MCF 10A (cell line): ENCODE results near the gene CDK2AP2. TPM values are rescaled to one million over a fixed set of nuclear protein-coding genes. Genes with fewer than 3 reads are reported as not detected.

Experiments
- BruUV-seq: library from RNA; stranded (reverse); fragments of 400-500 nt; replicated peaks from 2 replicates; lab custom pipeline; 2021; lab: Mats Ljungman, UMichigan
- CTCF ChIA-PET: fragments of 300-600 bp; sonication (Branson Sonifier 250); formaldehyde crosslinking; extraction: SDS; loops from one replicate; lab custom pipeline; 2021; ENCODE audit warnings: antibody characterized with exemption, inconsistent platforms; lab: Yijun Ruan, JAX
- POLR2A ChIA-PET: fragments of 300-600, 350-650 bp; sonication (Branson Sonifier 250); formaldehyde crosslinking; extraction: SDS; loops from one replicate; lab custom pipeline; 2020; ENCODE audit warnings: antibody characterized with exemption, inconsistent platforms; lab: Yijun Ruan, JAX
- DNase-seq: peaks from one replicate; pipeline ENCODE4 v3.0.0-alpha.2; 2018; ENCODE audit not compliant: unreplicated experiment
- H3K27ac Mint-ChIP-seq: one replicate; pipeline ENCODE4 v1.8.0; 2022; ENCODE audit warnings: mild to moderate bottlenecking, low read depth, mixed read lengths; ENCODE audit not compliant: unreplicated experiment
- H3K27me3 Mint-ChIP-seq: one replicate; pipeline ENCODE4 v1.8.0; 2022; ENCODE audit warnings: mixed read lengths; ENCODE audit not compliant: insufficient read depth, unreplicated experiment
- H3K36me3 Mint-ChIP-seq: one replicate; pipeline ENCODE4 v1.8.0; 2022; ENCODE audit warnings: mild to moderate bottlenecking, moderate library complexity, mixed read lengths; ENCODE audit not compliant: insufficient read depth, unreplicated experiment
- H3K4me1 Mint-ChIP-seq: one replicate; pipeline ENCODE4 v1.8.0; 2022; ENCODE audit warnings: mixed read lengths; ENCODE audit not compliant: insufficient read depth, unreplicated experiment
- H3K4me3 Mint-ChIP-seq: one replicate; pipeline ENCODE4 v1.8.0; 2022; ENCODE audit warnings: mild to moderate bottlenecking, moderate library complexity, mixed read lengths; ENCODE audit not compliant: unreplicated experiment
- H3K9me3 Mint-ChIP-seq: one replicate; pipeline ENCODE4 v1.8.0; 2022; ENCODE audit warnings: mixed read lengths; ENCODE audit not compliant: unreplicated experiment
- intact Hi-C: fragments of 100-400 bp; cut with micrococcal nuclease; formaldehyde crosslinking; loops from 2 replicates; pipeline ENCODE4 v1.14.1; 2022
- total RNA-seq: library from RNA; stranded (reverse); gene quantifications from 2 replicates; pipeline ENCODE4 v1.2.3, GENCODE V29; 2022
- TF ChIP-seq, protein P1 (sequence below): fragments of 200-600 bp; IDR thresholded peaks from one replicate; pipeline ENCODE4 v1.8.0; 2022; ENCODE audit warnings: antibody characterized with exemption, mild to moderate bottlenecking; ENCODE audit not compliant: unreplicated experiment

Gene CDK2AP2
- total RNA-seq, 1 experiment from 2014 or later, result 93.7 TPM

- no peak for DNase-seq
- H3K4me1 Mint-ChIP-seq, result peaks cover 20% of the 10 kb centered on the region
- TF ChIP-seq, protein P1, sequence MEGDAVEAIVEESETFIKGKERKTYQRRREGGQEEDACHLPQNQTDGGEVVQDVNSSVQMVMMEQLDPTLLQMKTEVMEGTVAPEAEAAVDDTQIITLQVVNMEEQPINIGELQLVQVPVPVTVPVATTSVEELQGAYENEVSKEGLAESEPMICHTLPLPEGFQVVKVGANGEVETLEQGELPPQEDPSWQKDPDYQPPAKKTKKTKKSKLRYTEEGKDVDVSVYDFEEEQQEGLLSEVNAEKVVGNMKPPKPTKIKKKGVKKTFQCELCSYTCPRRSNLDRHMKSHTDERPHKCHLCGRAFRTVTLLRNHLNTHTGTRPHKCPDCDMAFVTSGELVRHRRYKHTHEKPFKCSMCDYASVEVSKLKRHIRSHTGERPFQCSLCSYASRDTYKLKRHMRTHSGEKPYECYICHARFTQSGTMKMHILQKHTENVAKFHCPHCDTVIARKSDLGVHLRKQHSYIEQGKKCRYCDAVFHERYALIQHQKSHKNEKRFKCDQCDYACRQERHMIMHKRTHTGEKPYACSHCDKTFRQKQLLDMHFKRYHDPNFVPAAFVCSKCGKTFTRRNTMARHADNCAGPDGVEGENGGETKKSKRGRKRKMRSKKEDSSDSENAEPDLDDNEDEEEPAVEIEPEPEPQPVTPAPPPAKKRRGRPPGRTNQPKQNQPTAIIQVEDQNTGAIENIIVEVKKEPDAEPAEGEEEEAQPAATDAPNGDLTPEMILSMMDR, result no peak
- peak overlapping the region; percentile 87 for H3K27ac Mint-ChIP-seq
- ChIA-PET POLR2A (interaction anchor here (0.6 to 2.3 kb wide), 5 partner anchors 38 to 114 kb away, joined by 3 to 22 read pairs (median 6); partner anchors contain the start of genes GSTP1, PPP1CA and TMEM134), CTCF (interaction anchor here (0.5 to 1.0 kb wide), 8 partner anchors 20 to 161 kb away, joined by 3 to 8 read pairs (median 3); partner anchors contain the start of gene PPP1CA)
- H3K27me3 Mint-ChIP-seq, result no peaks in the 10 kb centered on the region
- H3K36me3 Mint-ChIP-seq, result peaks cover 12% of the 10 kb centered on the region
- intact Hi-C loops, result loop anchor here (1.0 to 5.0 kb wide), 7 partner anchors 23 to 153 kb away; partner anchors contain the start of genes AIP, CORO1B, GSTP1 and POLD4
- no TSS peak for BruUV-seq
- no peaks in the 10 kb centered on the region for H3K9me3 Mint-ChIP-seq
- peak overlapping the region; percentile 92 for H3K4me3 Mint-ChIP-seq
These were observed 1.4 kb downstream of the CDK2AP2 start for GRCh38 chr11:67506426-67507051.

- TF ChIP-seq, protein P1, result peak; percentile 89
- BruUV-seq, result no TSS peak
- intact Hi-C loops, result loop anchor here (1.0 to 5.0 kb wide), 7 partner anchors 22 to 152 kb away; partner anchors contain the start of genes AIP, CORO1B, GSTP1 and POLD4
- Mint-ChIP-seq H3K27me3 (no peaks in the 10 kb centered on the region), H3K9me3 (no peaks in the 10 kb centered on the region), H3K27ac (peak overlapping the region; percentile 87), H3K36me3 (peaks cover 20% of the 10 kb centered on the region), H3K4me3 (peak overlapping the region; percentile 92), H3K4me1 (peaks cover 27% of the 10 kb centered on the region)
- ChIA-PET POLR2A (interaction anchor here (0.6 to 2.3 kb wide), 12 partner anchors 15 to 114 kb away, joined by 3 to 22 read pairs (median 4); partner anchors contain the start of genes AIP, CORO1B, GSTP1 and PPP1CA), CTCF (interaction anchor here (0.5 to 1.0 kb wide), 11 partner anchors 36 to 246 kb away, joined by 3 to 8 read pairs (median 3); partner anchors contain the start of genes PPP1CA and RPS6KB2)
- DNase-seq, result peak; percentile 99
These were observed 2.2 kb downstream of the CDK2AP2 start for GRCh38 chr11:67505605-67506396.

- TF ChIP-seq, protein P1, result no peak
- Mint-ChIP-seq H3K27ac (peak within 1 kb of the TSS; percentile 87), H3K9me3 (no peaks in the 10 kb centered on the region), H3K4me1 (peaks cover 27% of the 10 kb centered on the region), H3K27me3 (no peaks in the 10 kb centered on the region), H3K36me3 (peaks cover 26% of the 10 kb centered on the region), H3K4me3 (peak within 1 kb of the TSS; percentile 92)
- CTCF ChIA-PET, result interaction anchor here (0.5 to 1.0 kb wide), 5 partner anchors 26 to 247 kb away, joined by 3 to 5 read pairs (median 4); partner anchors contain the start of gene RPS6KB2
- POLR2A ChIA-PET, result interaction anchor here (0.7 to 2.3 kb wide), 12 partner anchors 16 to 113 kb away, joined by 3 to 22 read pairs (median 4); partner anchors contain the start of genes AIP, CORO1B, GSTP1 and PPP1CA
- peak; percentile 57 for DNase-seq
- intact Hi-C loops, result loop anchor here (5.0 kb wide), 1 partner anchor 77 kb away; the partner anchor contains the start of gene GSTP1
- BruUV-seq, result no TSS peak
These were observed 2.9 kb downstream of the CDK2AP2 start, which contains the start of gene PITPNM1 for GRCh38 chr11:67504950-67505581. Gene PITPNM1 (minus strand): TSS chr11:67505363. CDS start chr11:67504180, 1,183 bp downstream.
